HepG2 (cell line): Measurements from ENCODE around the gene UQCRFS1. TPM values are rescaled to one million over a fixed set of nuclear protein-coding genes. Genes with fewer than 3 reads are reported as not detected.

Source experiments
- ATF1 ChIP-seq: IDR thresholded peaks from 2 replicates; pipeline ENCODE4 v1.6.1; 2016; ENCODE audit warnings: mild to moderate bottlenecking, control low read depth
- CSRNP1 ChIP-seq: sonication (generic); formaldehyde crosslinking; IDR thresholded peaks from 2 replicates; pipeline ENCODE4 v1.8.1; 2023; ENCODE audit warnings: mild to moderate bottlenecking, missing genetic modification reagents
- GMEB2 ChIP-seq: IDR thresholded peaks from 2 replicates; pipeline ENCODE4 v1.6.1; 2016; ENCODE audit warnings: missing biosample characterization, missing genetic modification reagents, low read depth
- HNRNPLL ChIP-seq: fragments of 200-400 bp; formaldehyde crosslinking; IDR thresholded peaks from 2 replicates; pipeline ENCODE4 v1.6.1; 2017; ENCODE audit warnings: mild to moderate bottlenecking, low read depth, low read length; ENCODE audit not compliant: poor library complexity, severe bottlenecking
- KLF12 ChIP-seq: sonication (generic); formaldehyde crosslinking; IDR thresholded peaks from 2 replicates; pipeline ENCODE4 v1.4.0; 2020; ENCODE audit warnings: missing genetic modification reagents, borderline replicate concordance
- POLR2G ChIP-seq: fragments of 200-400 bp; formaldehyde crosslinking; IDR thresholded peaks from 2 replicates; pipeline ENCODE4 v1.6.1; 2018; ENCODE audit warnings: mild to moderate bottlenecking, low read depth, low read length, moderate library complexity
- THAP7 ChIP-seq: sonication (generic); formaldehyde crosslinking; IDR thresholded peaks from 2 replicates; pipeline ENCODE4 v1.8.1; 2023; ENCODE audit warnings: mild to moderate bottlenecking, missing genetic modification reagents
- XRCC5 ChIP-seq: fragments of 200-400 bp; formaldehyde crosslinking; optimal IDR thresholded peaks from 2 replicates; pipeline ENCODE3; 2017; ENCODE audit warnings: mild to moderate bottlenecking, low read length
- YEATS2 ChIP-seq: sonication (generic); formaldehyde crosslinking; IDR thresholded peaks from 2 replicates; pipeline ENCODE4 v1.4.0; 2020; ENCODE audit warnings: missing genetic modification reagents, borderline replicate concordance
- ZBTB44 ChIP-seq: sonication (generic); formaldehyde crosslinking; IDR thresholded peaks from 2 replicates; pipeline ENCODE4 v1.4.0; 2020; ENCODE audit warnings: missing genetic modification reagents
- ZNF318 ChIP-seq: sonication (generic); formaldehyde crosslinking; IDR thresholded peaks from 2 replicates; pipeline ENCODE4 v1.4.0; 2020; ENCODE audit warnings: mild to moderate bottlenecking, missing genetic modification reagents
- ZNF331 ChIP-seq: sonication (generic); formaldehyde crosslinking; IDR thresholded peaks from 2 replicates; pipeline ENCODE4 v1.4.0; 2020; ENCODE audit warnings: missing genetic modification reagents
- ZSCAN22 ChIP-seq: sonication (generic); formaldehyde crosslinking; IDR thresholded peaks from 2 replicates; pipeline ENCODE4 v1.4.0; 2020; ENCODE audit warnings: mild to moderate bottlenecking, missing genetic modification reagents
- polyA plus RNA-seq, 8 experiments: library from polyadenylated mRNA; depleted of rRNA in 3 of 8; stranded (reverse) in 7 of 8; unstranded in 1 of 8; fragments of >200 nt; fragmentation: Illumina TruSeq in 4 of 8; extraction: Trizol in 4 of 8; gene quantifications; 2 replicates each; pipeline versions ENCODE4 v1.2.1 to v1.2.3, GENCODE V29; 2011 to 2016; ENCODE audit warnings: low read depth in 4 of 8, missing spikeins in 1 of 8, mixed read lengths in 1 of 8; ENCODE audit not compliant: insufficient read depth in 1 of 8
- total RNA-seq, 5 experiments: library from RNA; depleted of rRNA; stranded (reverse); fragments of >200 nt; fragmentation: Illumina TruSeq; extraction: Trizol; gene quantifications; 2 replicates each; pipeline ENCODE4 v1.2.3, GENCODE V29; 2016; ENCODE audit warnings: low read depth in 1 of 5

UQCRFS1 gene
- total and polyA plus RNA-seq, 2 of the 13 experiments (the other 11 are each of a cell fraction or from before 2014, with no cell fraction given) = 49.5 to 51.1 TPM

DNA sequence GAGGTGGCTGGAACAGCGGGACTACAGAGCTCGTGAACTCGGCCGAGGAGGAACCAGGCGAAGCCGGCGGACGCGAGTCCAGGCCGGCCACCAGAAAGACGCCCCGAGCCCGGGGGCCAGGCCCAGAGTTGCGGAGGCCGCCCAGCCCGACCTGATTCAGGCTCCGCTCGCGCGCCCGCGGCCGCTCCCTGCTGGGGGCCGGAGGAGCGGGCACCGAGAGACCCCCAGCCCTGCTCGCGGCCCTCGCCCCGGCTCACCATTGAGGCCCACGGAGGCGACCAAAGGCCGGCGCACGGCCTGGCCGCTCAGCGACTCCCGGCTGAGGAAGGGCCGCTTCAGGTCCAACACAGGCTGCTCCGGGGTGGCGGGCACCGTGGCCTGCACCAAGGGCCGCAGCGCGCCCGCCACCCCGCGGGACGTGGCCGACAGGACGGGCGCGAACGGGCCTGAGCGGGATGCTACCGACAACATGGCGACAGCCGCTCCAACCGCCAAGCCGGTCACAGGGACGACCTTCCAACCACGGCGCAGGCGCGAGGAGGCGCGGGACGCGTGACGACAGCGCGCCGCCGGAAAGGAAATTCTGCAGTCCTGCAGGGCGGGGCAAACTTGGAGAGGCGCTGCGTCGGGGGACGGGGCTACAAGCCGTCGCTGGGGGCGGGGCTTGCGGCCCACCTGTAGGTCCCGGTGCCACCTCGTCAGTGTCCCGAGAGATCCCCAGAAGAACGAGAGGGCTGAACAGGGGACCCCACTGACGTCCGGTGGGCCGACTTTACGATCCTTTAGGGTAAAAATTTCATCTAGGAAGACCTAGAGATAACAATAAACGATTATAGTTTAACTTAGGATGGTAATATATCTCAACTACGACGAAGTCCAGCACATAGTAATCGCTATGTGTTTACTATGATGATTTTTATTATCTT is at the start of gene UQCRFS1 (continued):
- TF ChIP-seq ZBTB44 (CRISPR knock-in tag) (no peak), ATF1 (peak; percentile 83), GMEB2 (CRISPR knock-in tag) (peak; percentile 77), HNRNPLL (peak; percentile 42), YEATS2 (CRISPR knock-in tag) (peak; percentile 80; the same call in 1 of the 2 replicates), THAP7 (CRISPR knock-in tag) (peak; percentile 68; the same call in 1 of the 2 replicates), ZNF318 (CRISPR knock-in tag) (no peak), KLF12 (CRISPR knock-in tag) (peak; percentile 62; the same call in 1 of the 2 replicates), CSRNP1 (CRISPR knock-in tag) (0 out of 2 replicates have a peak, but pooled peaks have one; percentile 2), XRCC5 (peak; percentile 13), ZNF331 (CRISPR knock-in tag) (peak; percentile 41; the same call in 1 of the 2 replicates), POLR2G (peak; percentile 77), ZSCAN22 (CRISPR knock-in tag) (no peak)
